ENCODE measurements around the gene MRAS. TPM values are rescaled to one million over a fixed set of nuclear protein-coding genes. Genes with fewer than 3 reads are reported as not detected.

Gene MRAS
- polyA plus RNA-seq, 1 donor (not counting 4 experiments of a cell fraction or from before 2014, with no cell fraction given) = 7.7 TPM

GRCh38 chr3:138323971-138324370 lies 24.4 kb upstream of the MRAS start:
- Histone ChIP-seq H3K9me3 (ENCODE audit: control insufficient read depth, low read depth, low read length) (no peaks in the 10 kb centered on the region), H3K27me3 (ENCODE audit: control insufficient read depth, extremely low read depth, insufficient read depth, low read length) (no peaks in the 10 kb centered on the region), H3K27ac (ENCODE audit: control insufficient read depth, insufficient read depth, low read length) (no peak overlapping the region), H2AFZ (ENCODE audit: control insufficient read depth, low read length) (no peak overlapping the region), H4K20me1 (ENCODE audit: control insufficient read depth, extremely low read depth, insufficient read depth, low read length) (no peaks in the 10 kb centered on the region), H3K79me2 (ENCODE audit: control insufficient read depth, insufficient read depth, low read length) (no peaks in the 10 kb centered on the region), H3K4me3 (ENCODE audit: control insufficient read depth in 2 of 3, extremely low read depth in 1 of 3, insufficient read depth in 2 of 3, low read depth in 1 of 3, low read length in 3 of 3) (no peak overlapping the region), H3K9me1 (ENCODE audit: control insufficient read depth, extremely low read depth, insufficient read depth, low read length) (no peaks in the 10 kb centered on the region), H3K9ac (ENCODE audit: control insufficient read depth, extremely low read depth, insufficient read depth, low read length) (no peak overlapping the region), H3K4me2 (ENCODE audit: control insufficient read depth, extremely low read depth, insufficient read depth, low read depth, low read length) (peak overlapping the region; percentile 22), H3K4me1 (ENCODE audit: control insufficient read depth, extremely low read depth, insufficient read depth, low read length) (peaks cover 45% of the 10 kb centered on the region), H3K36me3 (ENCODE audit: control insufficient read depth in 2 of 2, extremely low read depth in 1 of 2, insufficient read depth in 2 of 2, low read length in 2 of 2) (no peaks in the 10 kb centered on the region)
- no peak for TF ChIP-seq EZH2 (IDR thresholded peaks at IDR 0.05; ENCODE audit: low read length)
- no peak for TF ChIP-seq CTCF (optimal IDR thresholded peaks at IDR 0.05 in 1 of 3, IDR thresholded peaks at IDR 0.05 in 1 of 3, conservative IDR thresholded peaks at IDR 0.05 in 1 of 3; ENCODE audit: extremely low read depth in 1 of 3, insufficient read depth in 2 of 3, low read length in 3 of 3)
- dilution Hi-C loops (cut with MboI; ENCODE audit: extremely low pct_ligation_motif_present, low sequenced_read_pairs) = no loop called here
- DNase-seq (ENCODE audit: low read depth, low spot score) (no peak), FAIRE-seq (peak; percentile 46)

GRCh38 chr3:138325990-138326389 lies 22.4 kb upstream of the MRAS start:
- dilution Hi-C loops (cut with MboI; ENCODE audit: extremely low pct_ligation_motif_present, low sequenced_read_pairs) = no loop called here
- TF ChIP-seq EZH2 (IDR thresholded peaks at IDR 0.05; ENCODE audit: low read length) = no peak
- TF ChIP-seq CTCF (optimal IDR thresholded peaks at IDR 0.05 in 1 of 3, IDR thresholded peaks at IDR 0.05 in 1 of 3, conservative IDR thresholded peaks at IDR 0.05 in 1 of 3; ENCODE audit: extremely low read depth in 1 of 3, insufficient read depth in 2 of 3, low read length in 3 of 3) = no peak
- no peak for DNase-seq (ENCODE audit: low read depth, low spot score)
- H3K4me2 ChIP-seq (ENCODE audit: control insufficient read depth, extremely low read depth, insufficient read depth, low read depth, low read length) = peak overlapping the region; percentile 42
- no peaks in the 10 kb centered on the region for H3K79me2 ChIP-seq (ENCODE audit: control insufficient read depth, insufficient read depth, low read length)
- no peaks in the 10 kb centered on the region for H3K27me3 ChIP-seq (ENCODE audit: control insufficient read depth, extremely low read depth, insufficient read depth, low read length)
- peak overlapping the region; percentile 17 for H3K27ac ChIP-seq (ENCODE audit: control insufficient read depth, insufficient read depth, low read length)
- H3K36me3 ChIP-seq (ENCODE audit: control insufficient read depth in 2 of 2, extremely low read depth in 1 of 2, insufficient read depth in 2 of 2, low read length in 2 of 2) = no peaks in the 10 kb centered on the region
- no peaks in the 10 kb centered on the region for H3K9me3 ChIP-seq (ENCODE audit: control insufficient read depth, low read depth, low read length)
- H3K9me1 ChIP-seq (ENCODE audit: control insufficient read depth, extremely low read depth, insufficient read depth, low read length) = no peaks in the 10 kb centered on the region
- FAIRE-seq = peak; percentile 93
- H4K20me1 ChIP-seq (ENCODE audit: control insufficient read depth, extremely low read depth, insufficient read depth, low read length) = no peaks in the 10 kb centered on the region
- H3K4me1 ChIP-seq (ENCODE audit: control insufficient read depth, extremely low read depth, insufficient read depth, low read length) = peaks cover 50% of the 10 kb centered on the region
- peak overlapping the region in 1 of 3 experiments; percentile 3 for H3K4me3 ChIP-seq (ENCODE audit: control insufficient read depth in 2 of 3, extremely low read depth in 1 of 3, insufficient read depth in 2 of 3, low read depth in 1 of 3, low read length in 3 of 3)
- H2AFZ ChIP-seq (ENCODE audit: control insufficient read depth, low read length) = no peak overlapping the region
- no peak overlapping the region for H3K9ac ChIP-seq (ENCODE audit: control insufficient read depth, extremely low read depth, insufficient read depth, low read length)
